Mesendoderm (in vitro differentiated cells): ENCODE results near the gene CDK19.
"Not testable (repeated sequence)": the region's sequence is repeated elsewhere in the genome, so short reads cannot be mapped to it uniquely, and the experiment has no call there.

Source experiments
- DNase-seq: peaks from one replicate; pipeline ENCODE4 v3.0.0; 2013
- H2AK5ac ChIP-seq: 2 replicates; pipeline ENCODE4 v1.6.1; 2013; ENCODE audit warnings: low read length, inconsistent platforms
- H2BK120ac ChIP-seq: 2 replicates; pipeline ENCODE4 v1.6.1; 2013; ENCODE audit warnings: low read depth, mild to moderate bottlenecking, low read length, moderate library complexity, mixed read lengths
- H2BK15ac ChIP-seq: replicated peaks from 2 replicates; pipeline ENCODE4 v1.6.1; 2013; ENCODE audit warnings: low read depth, mild to moderate bottlenecking, moderate library complexity
- H2BK5ac ChIP-seq: 2 replicates; pipeline ENCODE4 v1.6.1; 2013; ENCODE audit warnings: low read length, inconsistent platforms
- H3K18ac ChIP-seq: 2 replicates; pipeline ENCODE4 v1.6.1; 2013; ENCODE audit warnings: mild to moderate bottlenecking, low read length, mixed read lengths
- H3K23ac ChIP-seq: one replicate; pipeline ENCODE4 v1.6.1; 2013; ENCODE audit warnings: low read length
- H3K27ac ChIP-seq: 2 replicates; pipeline ENCODE4 v1.5.1; 2013; ENCODE audit warnings: low read depth, mild to moderate bottlenecking, inconsistent platforms, low read length, moderate library complexity
- H3K27me3 ChIP-seq: 2 replicates; pipeline ENCODE4 v1.6.1; 2013; ENCODE audit warnings: low read length, control low read depth, mild to moderate bottlenecking, inconsistent platforms; ENCODE audit not compliant: insufficient read depth, poor library complexity
- H3K36me3 ChIP-seq: 2 replicates; pipeline ENCODE4 v1.6.1; 2013; ENCODE audit warnings: low read length, inconsistent platforms; ENCODE audit not compliant: control insufficient read depth, insufficient read depth
- H3K4ac ChIP-seq: one replicate; pipeline ENCODE4 v1.6.1; 2013; ENCODE audit warnings: low read depth, mild to moderate bottlenecking, low read length, moderate library complexity
- H3K4me1 ChIP-seq: 2 replicates; pipeline ENCODE4 v1.6.1; 2013; ENCODE audit warnings: low read depth, low read length, inconsistent platforms; ENCODE audit not compliant: control insufficient read depth
- H3K4me2 ChIP-seq: 2 replicates; pipeline ENCODE4 v1.6.1; 2013; ENCODE audit warnings: low read length
- H3K4me3 ChIP-seq: 2 replicates; pipeline ENCODE4 v1.5.1; 2013; ENCODE audit warnings: mild to moderate bottlenecking, low read length
- H3K56ac ChIP-seq: one replicate; pipeline ENCODE4 v1.6.1; 2013; ENCODE audit warnings: low read length
- H3K79me1 ChIP-seq: 2 replicates; pipeline ENCODE4 v1.6.1; 2013; ENCODE audit warnings: low read length, inconsistent platforms
- H3K79me2 ChIP-seq: 2 replicates; pipeline ENCODE4 v1.6.1; 2013; ENCODE audit warnings: mild to moderate bottlenecking, low read length; ENCODE audit not compliant: control insufficient read depth, insufficient read depth
- H3K9ac ChIP-seq: 2 replicates; pipeline ENCODE4 v1.6.1; 2013; ENCODE audit warnings: low read length, inconsistent platforms
- H4K5ac ChIP-seq: one replicate; pipeline ENCODE4 v1.6.1; 2013; ENCODE audit warnings: low read length
- H4K8ac ChIP-seq: one replicate; pipeline ENCODE4 v1.6.1; 2013; ENCODE audit warnings: low read depth, mild to moderate bottlenecking, control low read depth, low read length, moderate library complexity
- WGBS: extraction: QIAGEN DNeasy Blood & Tissue Kit; methylation state at CpG from one replicate; pipeline ENCODE4 v1.1.7; 2013; ENCODE audit warnings: low lambda C conversion rate, missing lambda C conversion rate; ENCODE audit not compliant: insufficient coverage; ENCODE audit errors: extremely low coverage; 5-methylcytosine and 5-hydroxymethylcytosine counted together

Gene CDK19

GRCh38 chr6:110719601-110720000 lies 95.7 kb downstream of the CDK19 start:
- H3K79me1 ChIP-seq, H3K79me2 ChIP-seq, H2BK120ac ChIP-seq, H3K4me1 ChIP-seq, H3K27ac ChIP-seq, H2BK15ac ChIP-seq, H3K23ac ChIP-seq, DNase-seq, H3K4me3 ChIP-seq, H4K8ac ChIP-seq, H3K18ac ChIP-seq, H3K56ac ChIP-seq, H3K4me2 ChIP-seq, H3K27me3 ChIP-seq, H3K36me3 ChIP-seq, H4K5ac ChIP-seq, H2AK5ac ChIP-seq, H3K9ac ChIP-seq, H3K4ac ChIP-seq, H2BK5ac ChIP-seq: not testable (repeated sequence)
- WGBS: no CpG with 5 or more reads among the region's 7 CpGs

- Histone ChIP-seq H3K23ac (no peak overlapping the region), H2BK120ac (no peak overlapping the region), H4K8ac (no peak overlapping the region), H2AK5ac (no peak overlapping the region), H4K5ac (no peak overlapping the region), H3K79me1 (no peaks in the 10 kb centered on the region), H3K4me2 (no peak overlapping the region), H3K27ac (no peak overlapping the region), H3K9ac (no peak overlapping the region), H3K79me2 (no peaks in the 10 kb centered on the region), H2BK5ac (no peak overlapping the region), H3K56ac (no peak overlapping the region), H3K4ac (no peak overlapping the region), H3K4me3 (no peak overlapping the region), H2BK15ac (no peak overlapping the region), H3K36me3 (no peaks in the 10 kb centered on the region), H3K4me1 (no peaks in the 10 kb centered on the region), H3K27me3 (no peaks in the 10 kb centered on the region), H3K18ac (no peak overlapping the region)
- no CpG with 5 or more reads among the region's 1 CpG for WGBS
- no peak for DNase-seq
Measured at GRCh38 chr6:110714143-110714542, 101.1 kb downstream of the CDK19 start.

- no peaks in the 10 kb centered on the region for H3K79me1 ChIP-seq
- H3K36me3 ChIP-seq: no peaks in the 10 kb centered on the region
- no peak overlapping the region for H2BK15ac ChIP-seq
- no peak overlapping the region for H4K5ac ChIP-seq
- no peak overlapping the region for H3K9ac ChIP-seq
- WGBS: no CpG with 5 or more reads among the region's 3 CpGs
- H3K4me3 ChIP-seq: no peak overlapping the region
- H2BK5ac ChIP-seq: no peak overlapping the region
- H2AK5ac ChIP-seq: no peak overlapping the region
- H3K4me2 ChIP-seq: no peak overlapping the region
- no peak overlapping the region for H4K8ac ChIP-seq
- no peak overlapping the region for H3K27ac ChIP-seq
- H3K56ac ChIP-seq: no peak overlapping the region
- H3K4me1 ChIP-seq: no peaks in the 10 kb centered on the region
- H2BK120ac ChIP-seq: no peak overlapping the region
- DNase-seq: no peak
- H3K27me3 ChIP-seq: no peaks in the 10 kb centered on the region
- H3K18ac ChIP-seq: no peak overlapping the region
- no peak overlapping the region for H3K4ac ChIP-seq
- H3K79me2 ChIP-seq: no peaks in the 10 kb centered on the region
- H3K23ac ChIP-seq: no peak overlapping the region
Measured at GRCh38 chr6:110712238-110712637, 103.0 kb downstream of the CDK19 start.

- Histone ChIP-seq H3K56ac (no peak overlapping the region), H3K18ac (no peak overlapping the region), H3K9ac (no peak overlapping the region), H3K79me1 (no peaks in the 10 kb centered on the region), H3K4me3 (no peak overlapping the region), H3K4me1 (no peaks in the 10 kb centered on the region), H2BK15ac (no peak overlapping the region), H3K79me2 (no peaks in the 10 kb centered on the region), H3K4ac (no peak overlapping the region), H3K36me3 (no peaks in the 10 kb centered on the region), H2BK120ac (no peak overlapping the region), H3K23ac (no peak overlapping the region), H2AK5ac (no peak overlapping the region), H3K27ac (no peak overlapping the region), H4K5ac (no peak overlapping the region), H3K4me2 (no peak overlapping the region), H4K8ac (no peak overlapping the region), H3K27me3 (no peaks in the 10 kb centered on the region), H2BK5ac (no peak overlapping the region)
- WGBS: no CpG with 5 or more reads among the region's 3 CpGs
- DNase-seq: no peak
Measured at GRCh38 chr6:110710115-110710514, 105.2 kb downstream of the CDK19 start.

- no peaks in the 10 kb centered on the region for H3K4me1 ChIP-seq
- no peak overlapping the region for H2BK120ac ChIP-seq
- no peak overlapping the region for H2BK5ac ChIP-seq
- no peak overlapping the region for H3K4me3 ChIP-seq
- no peak overlapping the region for H4K5ac ChIP-seq
- peak; percentile 40 for DNase-seq
- H3K79me1 ChIP-seq: no peaks in the 10 kb centered on the region
- H3K36me3 ChIP-seq: no peaks in the 10 kb centered on the region
- H3K27me3 ChIP-seq: no peaks in the 10 kb centered on the region
- H2BK15ac ChIP-seq: no peak overlapping the region
- H2AK5ac ChIP-seq: no peak overlapping the region
- no peak overlapping the region for H3K18ac ChIP-seq
- H3K9ac ChIP-seq: no peak overlapping the region
- no peak overlapping the region for H3K27ac ChIP-seq
- no peak overlapping the region for H3K4ac ChIP-seq
- H3K56ac ChIP-seq: no peak overlapping the region
- no peak overlapping the region for H3K23ac ChIP-seq
- WGBS: no CpG with 5 or more reads among the region's 2 CpGs
- H3K79me2 ChIP-seq: no peaks in the 10 kb centered on the region
- H3K4me2 ChIP-seq: no peak overlapping the region
- no peak overlapping the region for H4K8ac ChIP-seq
Measured at GRCh38 chr6:110708295-110708950, 106.8 kb downstream of the CDK19 start.

- Histone ChIP-seq H3K56ac (no peak overlapping the region), H3K23ac (no peak overlapping the region), H2BK120ac (no peak overlapping the region), H3K4me1 (no peaks in the 10 kb centered on the region), H2AK5ac (no peak overlapping the region), H3K36me3 (no peaks in the 10 kb centered on the region), H3K18ac (no peak overlapping the region), H3K79me2 (no peaks in the 10 kb centered on the region), H3K4me3 (no peak overlapping the region), H2BK15ac (no peak overlapping the region), H4K8ac (no peak overlapping the region), H3K27ac (no peak overlapping the region), H3K79me1 (no peaks in the 10 kb centered on the region), H2BK5ac (no peak overlapping the region), H3K4ac (no peak overlapping the region), H3K9ac (no peak overlapping the region), H4K5ac (no peak overlapping the region), H3K4me2 (no peak overlapping the region), H3K27me3 (no peaks in the 10 kb centered on the region)
- no CpG with 5 or more reads among the region's 5 CpGs for WGBS
- DNase-seq: no peak
Measured at GRCh38 chr6:110705543-110705942, 109.7 kb downstream of the CDK19 start.
